ENCODE measurements around the gene SLC7A6. TPM values are rescaled to one million over a fixed set of nuclear protein-coding genes. Genes with fewer than 3 reads are reported as not detected.
A peak's percentile ranks its signal among the peaks of the same experiment; 100 is the strongest.

The SLC7A6 gene
- total and polyA plus RNA-seq, 2 of the 8 experiments (the other 6 are each of a cell fraction or from before 2014, with no cell fraction given) = 28.0 to 37.8 TPM

DNA sequence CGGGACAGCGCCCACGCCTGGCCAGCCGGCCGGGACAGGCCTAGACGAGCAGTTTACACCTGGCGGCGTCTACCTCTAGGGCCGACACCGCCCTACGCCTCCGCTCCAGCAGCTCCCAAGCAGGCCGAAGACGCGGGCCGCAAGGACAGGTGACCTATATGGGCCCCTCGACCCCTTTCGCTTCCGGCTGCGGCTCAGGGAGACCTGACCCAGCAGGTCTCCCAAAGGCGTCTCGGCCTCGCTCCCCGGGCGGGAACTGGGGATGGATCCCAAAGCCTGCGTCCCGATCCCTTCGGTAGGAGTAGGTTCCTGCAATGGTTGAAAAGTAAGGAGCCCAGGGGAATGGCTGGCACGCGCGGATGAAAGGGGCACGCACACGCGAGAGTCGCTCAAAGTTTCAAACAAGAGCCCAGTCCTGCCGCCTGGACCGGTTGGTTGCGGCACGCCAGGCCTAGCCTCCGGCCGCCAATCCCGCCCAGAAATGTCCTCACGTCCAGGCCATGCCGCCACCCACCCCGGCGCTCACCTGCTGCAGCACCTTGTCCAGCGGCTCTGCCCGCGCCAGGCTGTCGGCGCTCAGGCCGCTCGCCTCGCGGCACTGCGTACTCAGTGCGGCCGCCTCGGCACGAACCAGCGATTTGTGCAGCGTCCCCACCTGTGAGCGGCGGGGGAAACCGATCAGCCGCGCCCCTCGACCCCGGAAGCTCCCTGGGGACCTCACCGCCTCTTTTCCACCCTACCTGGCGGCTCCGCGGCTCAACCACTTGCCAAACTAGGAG is 29.0 kb upstream of the SLC7A6 start:
- Histone ChIP-seq H2BK20ac (ENCODE audit: low read length) (no peak overlapping the region), H3K23me2 (ENCODE audit: low read depth, low read length) (peaks cover 22% of the 10 kb centered on the region), H3K27me3 (replicated peaks in 1 of 4; ENCODE audit: control insufficient read depth in 3 of 4, extremely low read depth in 1 of 4, insufficient read depth in 3 of 4, low read length in 3 of 4) (no peaks in the 10 kb centered on the region), H3K4me1 (replicated peaks in 1 of 4; ENCODE audit: control insufficient read depth in 3 of 4, insufficient read depth in 4 of 4, low read length in 3 of 4) (peaks cover 0 to 28% (median 20%) of the 10 kb centered on the region in 4 experiments; a peak in 5 of 7 replicates), H4K91ac (replicated peaks; ENCODE audit: insufficient read length, low read length) (peak overlapping the region; percentile 77), H3K18ac (ENCODE audit: extremely low read depth, low read length) (peak overlapping the region; percentile 87), H4K8ac (ENCODE audit: extremely low read depth, insufficient read depth, low read length) (peak overlapping the region; percentile 79; the same call in 1 of the 2 replicates), H2BK120ac (replicated peaks; ENCODE audit: low read depth, low read length) (no peak overlapping the region), H2AFZ (ENCODE audit: low read length) (no peak overlapping the region), H4K20me1 (replicated peaks in 1 of 2; ENCODE audit: control insufficient read depth in 1 of 2, insufficient read depth in 2 of 2, low read length in 2 of 2) (peaks cover 19 to 26% of the 10 kb centered on the region in 2 experiments), H3K9ac (replicated peaks in 1 of 4; ENCODE audit: extremely low read depth in 1 of 4, low read depth in 3 of 4, low read length in 3 of 4) (peak overlapping the region; percentile 68 to 75 (median 74); a peak in 6 of 7 replicates), H3K4me2 (ENCODE audit: insufficient read depth in 1 of 2, low read depth in 2 of 2, low read length in 2 of 2) (peak overlapping the region; percentile 99), H3K4me3 (ENCODE audit: extremely low read depth in 1 of 4, insufficient read depth in 2 of 4, low read depth in 3 of 4, low read length in 4 of 4) (peak overlapping the region; percentile 59 to 85 (median 82)), H3K23ac (ENCODE audit: insufficient read length) (no peak overlapping the region), H4K5ac (ENCODE audit: insufficient read length, low read depth, low read length) (no peak overlapping the region), H3K27ac (ENCODE audit: low read depth, low read length) (peak overlapping the region; percentile 39), H3K79me1 (ENCODE audit: low read depth, low read length) (peaks cover 5% of the 10 kb centered on the region; the same call in 1 of the 2 replicates), H3K9me3 (ENCODE audit: insufficient read depth in 2 of 2, low read depth in 1 of 2, low read length in 1 of 2) (no peaks in the 10 kb centered on the region), H3K56ac (replicated peaks; ENCODE audit: insufficient read length, low read depth, low read length) (peak overlapping the region; percentile 82), H3K14ac (ENCODE audit: insufficient read length) (no peak overlapping the region), H2BK5ac (ENCODE audit: low read depth, low read length) (peak overlapping the region; percentile 93), H2BK12ac (ENCODE audit: low read depth, low read length) (peak overlapping the region; percentile 35; the same call in 1 of the 2 replicates), H3K36me3 (ENCODE audit: control insufficient read depth in 2 of 4, insufficient read depth in 4 of 4, low read length in 3 of 4) (peaks cover 6 to 24% (median 20%) of the 10 kb centered on the region in 4 experiments; a peak in 7 of 8 replicates), H2BK15ac (ENCODE audit: low read length) (no peak overlapping the region), H3K79me2 (ENCODE audit: control insufficient read depth in 1 of 2, insufficient read depth in 2 of 2, low read length in 2 of 2) (peaks cover 5 to 19% of the 10 kb centered on the region in 2 experiments), H3K4ac (replicated peaks; ENCODE audit: insufficient read length, low read depth, low read length) (peak overlapping the region; percentile 62), H2AK5ac (ENCODE audit: low read depth, low read length) (no peak overlapping the region)
- FAIRE-seq (no peak), DNase-seq (ENCODE audit: low read depth in 1 of 2, low spot score in 2 of 2) (peak in 1 of 2 experiments; percentile 79)
- WGBS, 2 experiments (ENCODE audit: extremely low coverage in 1 of 2, insufficient coverage in 1 of 2, insufficient read length in 1 of 2, insufficient replicate concordance in 2 of 2, low coverage in 1 of 2, low lambda C conversion rate in 2 of 2, missing lambda C conversion rate in 1 of 2) = 5% methylated on average over 71 of the region's 73 CpGs; no CpG with 5 or more reads in 1 of the 2 experiments
- CTCF ChIA-PET (ENCODE audit: partially characterized antibody) = interaction anchor here (1.0 to 4.0 kb wide), 7 partner anchors 8 to 174 kb away, joined by 3 to 13 read pairs (median 4); no protein-coding TSS in a partner anchor
- POLR2A ChIA-PET (ENCODE audit: partially characterized antibody) = interaction anchor here (0.6 to 5.9 kb wide), 24 partner anchors 9 to 516 kb away, joined by 3 to 61 read pairs (median 4); partner anchors contain the start of genes GFOD2, NFATC3, PLA2G15 and PRMT7
- no peak for TF ChIP-seq SP4 (IDR thresholded peaks at IDR 0.05; ENCODE audit: low read length)
- TF ChIP-seq NRF1 (IDR thresholded peaks at IDR 0.05; ENCODE audit: low read depth, low read length) = no peak
- TF ChIP-seq BCL11A (IDR thresholded peaks at IDR 0.05; ENCODE audit: low read depth in 2 of 2, low read length in 2 of 2) = no peak
- TF ChIP-seq TCF12 (IDR thresholded peaks at IDR 0.05; ENCODE audit: low read depth, low read length) = no peak
